Fibroblast of mammary gland (primary cell): ENCODE results near the gene SH3RF3.

Source experiments
- DNase-seq: peaks from one replicate; pipeline ENCODE4 v3.0.0-alpha.2; 2010; ENCODE audit warnings: low read depth
- H3K4me3 ChIP-seq: 2 replicates; pipeline ENCODE4 v1.5.1; 2011; ENCODE audit warnings: low read depth, mild to moderate bottlenecking, low read length, moderate library complexity; ENCODE audit not compliant: control insufficient read depth
- CTCF ChIP-seq: conservative IDR thresholded peaks from 2 replicates; pipeline ENCODE4 v1.5.1; 2011; ENCODE audit warnings: low read depth, low read length, inconsistent platforms; ENCODE audit not compliant: control insufficient read depth, insufficient read depth

The SH3RF3 gene

GRCh38 chr2:109514857-109515256, 385.9 kb downstream of the SH3RF3 start:
- no peak for TF ChIP-seq CTCF
- no peak for DNase-seq

GRCh38 chr2:109516445-109517117, 387.6 kb downstream of the SH3RF3 start:
- TF ChIP-seq CTCF: peak; percentile 35
- no peak overlapping the region for H3K4me3 ChIP-seq
- no peak for DNase-seq

More at GRCh38 chr2:109514857-109515256, 385.9 kb downstream of the SH3RF3 start:
- no peak overlapping the region for H3K4me3 ChIP-seq

GRCh38 chr2:109517118-109517889, 388.3 kb downstream of the SH3RF3 start:
- no peak for TF ChIP-seq CTCF
- DNase-seq: no peak
- H3K4me3 ChIP-seq: no peak overlapping the region

GRCh38 chr2:109519513-109519912, 390.5 kb downstream of the SH3RF3 start:
- no peak for TF ChIP-seq CTCF
- no peak for DNase-seq
- H3K4me3 ChIP-seq: no peak overlapping the region

GRCh38 chr2:109521233-109522062, 392.4 kb downstream of the SH3RF3 start:
- TF ChIP-seq CTCF: no peak
- H3K4me3 ChIP-seq: no peak overlapping the region
- DNase-seq: no peak

- no peak for DNase-seq
- no peak for TF ChIP-seq CTCF
- H3K4me3 ChIP-seq: no peak overlapping the region
Observed at GRCh38 chr2:109522063-109522374, 393.0 kb downstream of the SH3RF3 start.
